Endodermal cell (in vitro differentiated cells): Measurements from ENCODE around the gene CNRIP1. TPM values are rescaled to one million over a fixed set of nuclear protein-coding genes. Genes with fewer than 3 reads are reported as not detected.

Source experiments
- DNase-seq: peaks from one replicate; pipeline ENCODE4 v3.0.0-alpha.2; 2017
- H3K27ac ChIP-seq: 2 replicates; pipeline ENCODE4 v1.5.1; 2013; ENCODE audit warnings: mild to moderate bottlenecking, low read depth, low read length, moderate library complexity
- H3K27me3 ChIP-seq: 2 replicates; pipeline ENCODE4 v1.6.1; 2013; ENCODE audit warnings: mild to moderate bottlenecking, low read length, moderate library complexity; ENCODE audit not compliant: insufficient read depth, control insufficient read depth, poor library complexity, severe bottlenecking
- H3K36me3 ChIP-seq: 2 replicates; pipeline ENCODE4 v1.7.0; 2013; ENCODE audit warnings: mild to moderate bottlenecking, low read length, moderate library complexity; ENCODE audit not compliant: control insufficient read depth, insufficient read depth
- H3K4me1 ChIP-seq: one replicate; pipeline ENCODE4 v1.7.0; 2013; ENCODE audit warnings: low read length; ENCODE audit not compliant: control insufficient read depth, insufficient read depth
- H3K4me3 ChIP-seq: 2 replicates; pipeline ENCODE4 v1.5.1; 2013; ENCODE audit warnings: mild to moderate bottlenecking, low read length, moderate library complexity
- H3K9ac ChIP-seq: 2 replicates; pipeline ENCODE4 v1.6.1; 2013; ENCODE audit warnings: mild to moderate bottlenecking, low read length, moderate library complexity; ENCODE audit not compliant: poor library complexity, severe bottlenecking; ENCODE audit errors: extremely low read depth
- H3K9me3 ChIP-seq: 2 replicates; pipeline ENCODE4 v1.6.1; 2013; ENCODE audit warnings: mild to moderate bottlenecking, low read length, moderate library complexity; ENCODE audit not compliant: control insufficient read depth
- H3K27ac Mint-ChIP-seq: 2 replicates; pipeline ENCODE4 v1.8.0; 2020; ENCODE audit warnings: mixed read lengths
- H3K27me3 Mint-ChIP-seq: 2 replicates; pipeline ENCODE4 v1.8.0; 2021; ENCODE audit warnings: mild to moderate bottlenecking, mixed read lengths; ENCODE audit not compliant: insufficient read depth
- H3K36me3 Mint-ChIP-seq: 2 replicates; pipeline ENCODE4 v1.8.0; 2020; ENCODE audit warnings: low read depth, mixed read lengths
- H3K4me1 Mint-ChIP-seq: 2 replicates; pipeline ENCODE4 v1.8.0; 2020; ENCODE audit warnings: mixed read lengths
- H3K4me3 Mint-ChIP-seq: 2 replicates; pipeline ENCODE4 v1.8.0; 2020; ENCODE audit warnings: mild to moderate bottlenecking, moderate library complexity, mixed read lengths
- H3K9me3 Mint-ChIP-seq: 2 replicates; pipeline ENCODE4 v1.8.0; 2020; ENCODE audit warnings: mild to moderate bottlenecking, mixed read lengths
- WGBS, 2 experiments: methylation state at CpG; one replicate each; pipeline versions ENCODE4 v1.1.5 to v1.1.7; 2013; ENCODE audit warnings: missing lambda C conversion rate in 2 of 2, mixed read lengths in 1 of 2; ENCODE audit not compliant: insufficient coverage in 1 of 2, insufficient read length in 1 of 2; 5-methylcytosine and 5-hydroxymethylcytosine counted together
- total RNA-seq, 2 donors: library from RNA; stranded (reverse); fragmentation: NEBNext Ultra II Directional in 1 of 2; extraction: Animal tissue kit (Norgen Biotek cat#: 25700) in 1 of 2; gene quantifications; 2 replicates in 1 of 2; 3 replicates in 1 of 2; pipeline ENCODE4 v1.2.1, GENCODE V29; 2021
- TF ChIP-seq, protein P1 (sequence below): fragments of 200-600 bp; sonication (generic); conservative IDR thresholded peaks from 2 replicates; pipeline ENCODE4 v1.5.0; 2021; ENCODE audit warnings: antibody characterized with exemption, mild to moderate bottlenecking

Gene CNRIP1
- total RNA-seq, 2 donors from 2014 or later, result 0.57 TPM; not detected in 1

DNA sequence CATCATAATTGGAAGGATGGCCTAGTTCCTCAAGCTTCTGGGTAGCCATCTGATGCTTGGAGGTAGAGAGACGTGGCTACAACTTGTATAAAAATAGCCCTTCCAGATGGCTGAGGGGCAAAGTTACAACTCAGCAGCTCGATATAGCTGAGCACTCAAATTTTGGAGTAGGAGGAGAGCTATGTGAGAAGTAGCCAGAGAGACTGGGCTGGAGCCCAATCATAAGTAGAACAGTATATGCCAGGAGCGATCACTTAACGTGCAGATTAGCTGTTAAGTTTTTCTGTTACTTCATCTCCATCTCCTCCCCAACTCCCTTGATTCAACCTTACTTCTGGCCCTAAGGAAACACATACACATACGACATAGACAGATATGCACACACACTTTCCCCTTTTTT lies 28.8 kb downstream of the CNRIP1 start:
- WGBS, 2 experiments, result 83 to 100% methylated on average over 2 to 5 of the region's 5 CpGs
- H3K9me3 ChIP-seq, result no peaks in the 10 kb centered on the region
- H3K27ac Mint-ChIP-seq, result no peak overlapping the region
- no peaks in the 10 kb centered on the region for H3K36me3 Mint-ChIP-seq
- H3K4me1 Mint-ChIP-seq, result peaks cover 6% of the 10 kb centered on the region
- peaks cover 5% of the 10 kb centered on the region for H3K4me1 ChIP-seq
- H3K27ac ChIP-seq, result no peak overlapping the region
- H3K4me3 Mint-ChIP-seq, result no peak overlapping the region
- no peaks in the 10 kb centered on the region for H3K9me3 Mint-ChIP-seq
- TF ChIP-seq, protein P1, sequence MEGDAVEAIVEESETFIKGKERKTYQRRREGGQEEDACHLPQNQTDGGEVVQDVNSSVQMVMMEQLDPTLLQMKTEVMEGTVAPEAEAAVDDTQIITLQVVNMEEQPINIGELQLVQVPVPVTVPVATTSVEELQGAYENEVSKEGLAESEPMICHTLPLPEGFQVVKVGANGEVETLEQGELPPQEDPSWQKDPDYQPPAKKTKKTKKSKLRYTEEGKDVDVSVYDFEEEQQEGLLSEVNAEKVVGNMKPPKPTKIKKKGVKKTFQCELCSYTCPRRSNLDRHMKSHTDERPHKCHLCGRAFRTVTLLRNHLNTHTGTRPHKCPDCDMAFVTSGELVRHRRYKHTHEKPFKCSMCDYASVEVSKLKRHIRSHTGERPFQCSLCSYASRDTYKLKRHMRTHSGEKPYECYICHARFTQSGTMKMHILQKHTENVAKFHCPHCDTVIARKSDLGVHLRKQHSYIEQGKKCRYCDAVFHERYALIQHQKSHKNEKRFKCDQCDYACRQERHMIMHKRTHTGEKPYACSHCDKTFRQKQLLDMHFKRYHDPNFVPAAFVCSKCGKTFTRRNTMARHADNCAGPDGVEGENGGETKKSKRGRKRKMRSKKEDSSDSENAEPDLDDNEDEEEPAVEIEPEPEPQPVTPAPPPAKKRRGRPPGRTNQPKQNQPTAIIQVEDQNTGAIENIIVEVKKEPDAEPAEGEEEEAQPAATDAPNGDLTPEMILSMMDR, result no peak
- H3K9ac ChIP-seq, result no peak overlapping the region
- peaks cover 2% of the 10 kb centered on the region for H3K27me3 Mint-ChIP-seq
- DNase-seq, result no peak
- H3K27me3 ChIP-seq, result no peaks in the 10 kb centered on the region
- H3K36me3 ChIP-seq, result no peaks in the 10 kb centered on the region
- no peak overlapping the region for H3K4me3 ChIP-seq

DNA sequence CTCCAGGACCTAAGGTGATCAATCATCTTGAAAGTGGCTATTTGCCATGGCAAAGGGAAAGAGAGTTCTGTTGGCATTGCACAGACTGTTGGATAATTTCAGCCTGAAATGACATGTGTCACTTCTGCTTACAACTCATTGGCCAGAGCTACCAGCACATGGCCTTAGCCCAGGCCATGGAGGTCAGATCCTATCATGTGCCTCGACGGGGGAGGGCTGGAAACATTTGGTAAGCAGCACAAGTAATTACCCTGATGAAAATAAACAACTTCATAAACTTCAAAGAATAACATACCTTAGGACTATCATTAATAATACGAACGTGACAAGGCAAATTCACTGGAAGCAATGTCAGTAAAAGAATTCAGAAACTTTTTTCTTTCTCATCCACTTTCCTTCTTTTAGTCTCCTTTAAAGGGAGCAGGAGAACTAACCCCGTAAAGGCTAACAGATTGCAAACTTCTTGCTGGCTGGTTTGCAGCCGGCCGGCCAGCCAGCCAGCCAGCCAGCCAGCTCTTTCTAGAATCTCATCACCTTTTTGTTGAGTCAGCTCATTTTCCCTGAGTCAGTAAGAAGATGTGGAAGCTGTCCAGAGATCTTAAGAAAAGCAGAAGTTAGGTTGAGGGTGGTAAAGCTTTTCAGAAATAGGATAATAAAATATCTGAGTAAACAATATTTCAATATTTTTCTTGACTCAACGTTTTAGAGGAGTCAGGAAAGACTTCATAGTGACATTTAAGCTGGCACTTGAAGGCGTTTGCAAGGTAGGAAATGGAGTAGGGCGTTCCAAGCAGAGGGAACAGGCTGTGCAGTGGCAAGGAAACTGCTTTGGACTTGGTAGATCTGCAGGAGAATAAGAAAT lies 31.9 kb downstream of the CNRIP1 start:
- Histone ChIP-seq H3K4me3 (no peak overlapping the region), H3K9ac (no peak overlapping the region), H3K27me3 (no peaks in the 10 kb centered on the region), H3K27ac (no peak overlapping the region), H3K36me3 (no peaks in the 10 kb centered on the region), H3K4me1 (peaks cover 5% of the 10 kb centered on the region), H3K9me3 (no peaks in the 10 kb centered on the region)
- Mint-ChIP-seq H3K4me3 (no peak overlapping the region), H3K4me1 (peaks cover 6% of the 10 kb centered on the region), H3K36me3 (no peaks in the 10 kb centered on the region), H3K27me3 (peaks cover 7% of the 10 kb centered on the region), H3K27ac (no peak overlapping the region), H3K9me3 (no peaks in the 10 kb centered on the region)
- TF ChIP-seq, protein P1, result no peak
- no peak for DNase-seq
- 82 to 84% methylated on average over 8 to 10 of the region's 10 CpGs for WGBS, 2 experiments

DNA sequence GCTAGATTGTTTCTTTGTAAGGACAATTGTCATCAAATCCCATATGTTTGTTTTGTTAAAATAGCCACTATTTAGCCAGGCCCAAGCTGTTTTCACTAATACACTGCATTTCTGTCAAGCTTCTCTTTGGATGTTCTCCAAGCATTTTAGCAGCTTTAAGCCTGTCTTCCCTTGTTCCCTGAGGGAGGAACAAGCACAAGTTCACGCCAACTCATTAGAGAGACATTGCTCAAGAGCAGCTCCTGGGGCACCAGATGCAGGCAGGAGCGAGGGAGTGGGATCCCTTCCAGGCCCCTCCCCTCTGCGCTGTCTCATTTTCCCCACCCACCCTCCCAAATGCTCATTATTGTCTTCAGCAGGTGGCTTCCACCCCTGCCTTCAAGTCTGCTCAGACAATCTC lies 34.9 kb downstream of the CNRIP1 start:
- DNase-seq, result no peak
- no peaks in the 10 kb centered on the region for H3K9me3 ChIP-seq
- no peak overlapping the region for H3K4me3 ChIP-seq
- H3K9ac ChIP-seq, result no peak overlapping the region
- H3K27me3 Mint-ChIP-seq, result peaks cover 13% of the 10 kb centered on the region
- peaks cover 6% of the 10 kb centered on the region for H3K4me1 Mint-ChIP-seq
- no peaks in the 10 kb centered on the region for H3K36me3 ChIP-seq
- WGBS, 2 experiments, result 84% methylated on average over 3 of the region's 3 CpGs; no CpG with 5 or more reads in 1 of the 2 experiments
- peaks cover 5% of the 10 kb centered on the region for H3K4me1 ChIP-seq
- no peak overlapping the region for H3K4me3 Mint-ChIP-seq
- H3K9me3 Mint-ChIP-seq, result no peaks in the 10 kb centered on the region
- H3K27me3 ChIP-seq, result no peaks in the 10 kb centered on the region
- TF ChIP-seq, protein P1, result no peak
- H3K36me3 Mint-ChIP-seq, result no peaks in the 10 kb centered on the region
- H3K27ac Mint-ChIP-seq, result no peak overlapping the region
- H3K27ac ChIP-seq, result no peak overlapping the region
